K562 (cell line): ENCODE results near the gene NTRK1. TPM values are rescaled to one million over a fixed set of nuclear protein-coding genes. Genes with fewer than 3 reads are reported as not detected.

Experiments used
- ARHGAP35 ChIP-seq: fragments of 450-650 bp; IDR thresholded peaks from 2 replicates; pipeline ENCODE4 v1.6.1; 2018; ENCODE audit not compliant: partially characterized antibody
- BMI1 ChIP-seq: fragments of 150-350 bp; IDR thresholded peaks from 2 replicates; pipeline ENCODE4 v1.6.1; 2014; ENCODE audit warnings: low read length
- CBFA2T2 ChIP-seq: fragments of 450-650 bp; conservative IDR thresholded peaks from 2 replicates; pipeline ENCODE4 v1.6.1; 2017; ENCODE audit warnings: mild to moderate bottlenecking
- CC2D1A ChIP-seq: fragments of 450-650 bp; IDR thresholded peaks from 2 replicates; pipeline ENCODE4 v1.6.1; 2017; ENCODE audit warnings: mild to moderate bottlenecking
- DPF2 ChIP-seq: fragments of 450-650 bp; IDR thresholded peaks from 2 replicates; pipeline ENCODE4 v1.6.1; 2016
- ETV1 ChIP-seq: fragments of 450-650 bp; conservative IDR thresholded peaks from 2 replicates; pipeline ENCODE4 v1.6.1; 2016; ENCODE audit warnings: missing genetic modification characterization, control low read depth, low read depth, missing compliant biosample characterization
- ETV6 ChIP-seq, 3 experiments: fragments of 150-350 bp in 1 of 3; sonication (generic) in 1 of 3; formaldehyde crosslinking in 1 of 3; IDR thresholded peaks; 2 replicates each; pipeline versions ENCODE4 v1.6.1 to v1.8.0; 2014 to 2022; ENCODE audit warnings: borderline replicate concordance in 2 of 3, low read depth in 2 of 3, antibody characterized with exemption in 1 of 3, low read length in 1 of 3, mild to moderate bottlenecking in 1 of 3, missing genetic modification reagents in 1 of 3
- GABPA ChIP-seq: fragments of 200-800 bp; sonication (Bioruptor generic); conservative IDR thresholded peaks from 2 replicates; pipeline ENCODE4 v1.6.1; 2016; ENCODE audit warnings: low read depth, missing genetic modification characterization, missing compliant biosample characterization
- HDAC2 ChIP-seq: fragments of 450-650 bp; IDR thresholded peaks from 2 replicates; pipeline ENCODE4 v1.6.1; 2016; ENCODE audit warnings: mild to moderate bottlenecking
- MAZ ChIP-seq, 2 experiments: fragments of 450-650 bp in 1 of 2; sonication (generic) in 1 of 2; formaldehyde crosslinking; IDR thresholded peaks in 1 of 2; conservative IDR thresholded peaks in 1 of 2; 2 replicates each; pipeline versions ENCODE4 v1.4.0 to v1.5.0; 2020; ENCODE audit warnings: mild to moderate bottlenecking in 1 of 2, missing genetic modification reagents in 1 of 2
- MTA3 ChIP-seq: fragments of 450-650 bp; formaldehyde crosslinking; IDR thresholded peaks from 2 replicates; pipeline ENCODE4 v1.6.1; 2017; ENCODE audit warnings: mild to moderate bottlenecking, borderline replicate concordance
- PKNOX1 ChIP-seq: fragments of 450-650 bp; IDR thresholded peaks from 2 replicates; pipeline ENCODE4 v1.6.1; 2016
- SOX6 ChIP-seq: fragments of 450-650 bp; IDR thresholded peaks from 2 replicates; pipeline ENCODE4 v1.6.1; 2014; ENCODE audit warnings: mild to moderate bottlenecking
- TCF3 ChIP-seq: sonication (generic); formaldehyde crosslinking; IDR thresholded peaks from 2 replicates; pipeline ENCODE4 v1.4.0; 2020; ENCODE audit warnings: mild to moderate bottlenecking, missing genetic modification reagents
- YBX1 ChIP-seq: fragments of 450-650 bp; IDR thresholded peaks from 2 replicates; pipeline ENCODE4 v1.7.1; 2016; ENCODE audit warnings: mild to moderate bottlenecking
- ZBTB7A ChIP-seq: IDR thresholded peaks from 2 replicates; pipeline ENCODE4 v1.6.1; 2011; ENCODE audit warnings: low read depth, mild to moderate bottlenecking, low read length, moderate library complexity, borderline replicate concordance; ENCODE audit not compliant: control insufficient read depth
- ZNF639 ChIP-seq, 2 experiments: fragments of 200-800 bp in 1 of 2; sonication (Bioruptor generic) in 1 of 2; sonication (generic) in 1 of 2; formaldehyde crosslinking in 1 of 2; IDR thresholded peaks in 1 of 2; conservative IDR thresholded peaks in 1 of 2; 2 replicates each; pipeline versions ENCODE4 v1.5.0 to v1.6.1; 2016 to 2020; ENCODE audit warnings: missing compliant biosample characterization in 1 of 2, missing genetic modification characterization in 1 of 2, missing genetic modification reagents in 1 of 2
- ZNF764 ChIP-seq: fragments of 250-450 bp; sonication (Bioruptor Pico); IDR thresholded peaks from 2 replicates; pipeline ENCODE4 v1.4.0; 2020; ENCODE audit warnings: low read depth, mild to moderate bottlenecking, moderate library complexity
- polyA plus RNA-seq, 8 experiments: library from polyadenylated mRNA; depleted of rRNA in 4 of 8; stranded (reverse) in 5 of 8; unstranded in 3 of 8; fragments of >200 nt; fragmentation: Nextera tagmentation in 2 of 8; fragmentation: Illumina TruSeq in 1 of 8; extraction: Ambion mirVana in 2 of 8; extraction: Trizol in 1 of 8; gene quantifications; 2 replicates each; pipeline versions ENCODE4 v1.2.1 to v1.2.3, GENCODE V29; 2011 to 2014; ENCODE audit warnings: inconsistent platforms in 1 of 8, missing spikeins in 1 of 8
- total RNA-seq, 7 experiments: library from RNA; depleted of rRNA in 6 of 7; stranded (reverse); fragments of >200 nt in 6 of 7; fragmentation: Illumina TruSeq in 2 of 7; extraction: Trizol in 2 of 7; gene quantifications; 2 replicates each; pipeline versions ENCODE4 v1.2.1 to v1.2.3, GENCODE V29; 2011 to 2021; ENCODE audit warnings: low replicate concordance in 1 of 7
- TF ChIP-seq, protein P1 (sequence below): fragments of 450-650 bp; IDR thresholded peaks from 2 replicates; pipeline ENCODE4 v1.6.1; 2016; ENCODE audit warnings: missing biosample characterization, missing genetic modification characterization
- TF ChIP-seq, protein P2 (sequence below): sonication (generic); formaldehyde crosslinking; IDR thresholded peaks from 2 replicates; pipeline ENCODE4 v1.8.1; 2023; ENCODE audit warnings: mild to moderate bottlenecking, missing genetic modification reagents

The NTRK1 gene
- total and polyA plus RNA-seq, 9 of the 15 experiments (the other 6 are each of a cell fraction or from before 2014, with no cell fraction given) = 0.46 to 30.0 (median 7.9) TPM

GRCh38 chr1:156862997-156863599 lies 2.4 kb downstream of the NTRK1 start (continued):
- TF ChIP-seq ZNF639 (CRISPR knock-in tag; conservative IDR thresholded peaks at IDR 0.05 in 1 of 2, IDR thresholded peaks at IDR 0.05 in 1 of 2) (peak in 1 of 2 experiments; percentile 62; a peak in 1 of 4 replicates), CBFA2T2 (peak; percentile 87), HDAC2 (peak; percentile 98), MAZ (CRISPR knock-in tag; conservative IDR thresholded peaks at IDR 0.05 in 1 of 2, IDR thresholded peaks at IDR 0.05 in 1 of 2) (peak; percentile 63 to 72; a peak in 3 of 4 replicates), ZNF764 (CRISPR knock-in tag) (no peak), BMI1 (no peak), TCF3 (CRISPR knock-in tag) (peak; percentile 72), CC2D1A (peak; percentile 83), ARHGAP35 (peak; percentile 47), PKNOX1 (peak; percentile 96), GABPA (tag) (peak; percentile 60), MTA3 (peak; percentile 63; the same call in 1 of the 2 replicates), DPF2 (peak; percentile 99), YBX1 (no peak), ETV6 (IDR thresholded peaks at IDR 0.05; ENCODE audit: borderline replicate concordance in 1 of 2, low read depth in 2 of 2, low read length in 1 of 2) (peak in 1 of 2 experiments; percentile 62; a peak in 2 of 4 replicates), ETV6 (CRISPR knock-in tag; IDR thresholded peaks at IDR 0.05; ENCODE audit: borderline replicate concordance) (no peak), ETV1 (peak; percentile 71), SOX6 (peak; percentile 97), ZBTB7A (no peak; the same call in 1 of the 2 replicates)
- TF ChIP-seq, protein P1, sequence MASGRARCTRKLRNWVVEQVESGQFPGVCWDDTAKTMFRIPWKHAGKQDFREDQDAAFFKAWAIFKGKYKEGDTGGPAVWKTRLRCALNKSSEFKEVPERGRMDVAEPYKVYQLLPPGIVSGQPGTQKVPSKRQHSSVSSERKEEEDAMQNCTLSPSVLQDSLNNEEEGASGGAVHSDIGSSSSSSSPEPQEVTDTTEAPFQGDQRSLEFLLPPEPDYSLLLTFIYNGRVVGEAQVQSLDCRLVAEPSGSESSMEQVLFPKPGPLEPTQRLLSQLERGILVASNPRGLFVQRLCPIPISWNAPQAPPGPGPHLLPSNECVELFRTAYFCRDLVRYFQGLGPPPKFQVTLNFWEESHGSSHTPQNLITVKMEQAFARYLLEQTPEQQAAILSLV (tag) = no peak
- TF ChIP-seq, protein P2, sequence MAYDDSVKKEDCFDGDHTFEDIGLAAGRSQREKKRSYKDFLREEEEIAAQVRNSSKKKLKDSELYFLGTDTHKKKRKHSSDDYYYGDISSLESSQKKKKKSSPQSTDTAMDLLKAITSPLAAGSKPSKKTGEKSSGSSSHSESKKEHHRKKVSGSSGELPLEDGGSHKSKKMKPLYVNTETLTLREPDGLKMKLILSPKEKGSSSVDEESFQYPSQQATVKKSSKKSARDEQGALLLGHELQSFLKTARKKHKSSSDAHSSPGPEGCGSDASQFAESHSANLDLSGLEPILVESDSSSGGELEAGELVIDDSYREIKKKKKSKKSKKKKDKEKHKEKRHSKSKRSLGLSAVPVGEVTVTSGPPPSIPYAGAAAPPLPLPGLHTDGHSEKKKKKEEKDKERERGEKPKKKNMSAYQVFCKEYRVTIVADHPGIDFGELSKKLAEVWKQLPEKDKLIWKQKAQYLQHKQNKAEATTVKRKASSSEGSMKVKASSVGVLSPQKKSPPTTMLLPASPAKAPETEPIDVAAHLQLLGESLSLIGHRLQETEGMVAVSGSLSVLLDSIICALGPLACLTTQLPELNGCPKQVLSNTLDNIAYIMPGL (CRISPR knock-in tag) = no peak
